Mucosa of descending colon (tissue), 3 donors: Measurements from ENCODE around the gene ALDH1A2. TPM values are rescaled to one million over a fixed set of nuclear protein-coding genes. Genes with fewer than 3 reads are reported as not detected.

ENCODE experiments used
- ATAC-seq: fragments of 200-7000 bp; cut with Tn5 transposase; one replicate; pipeline ENCODE4 v1.9.1; 2020; ENCODE audit warnings: mild to moderate bottlenecking, moderate library complexity
- DNase-seq, 3 donors: peaks; one replicate each; pipeline ENCODE4 v3.0.0-alpha.2; 2020
- H3K36me3 ChIP-seq: fragments of 200-600 bp; one replicate; pipeline ENCODE4 v1.8.0; 2021; ENCODE audit warnings: low read depth, mild to moderate bottlenecking
- H3K4me1 ChIP-seq: fragments of 200-600 bp; one replicate; pipeline ENCODE4 v1.8.0; 2021; ENCODE audit warnings: low read depth, mild to moderate bottlenecking
- H3K4me3 ChIP-seq: fragments of 200-600 bp; one replicate; pipeline ENCODE4 v1.8.0; 2021; ENCODE audit warnings: mild to moderate bottlenecking
- H3K9me3 ChIP-seq: fragments of 200-600 bp; one replicate; pipeline ENCODE4 v1.8.0; 2021; ENCODE audit warnings: mild to moderate bottlenecking
- intact Hi-C, 2 donors: fragments of 100-400 bp; cut with DNase I in 1 of 2; cut with micrococcal nuclease in 1 of 2; formaldehyde crosslinking; loops; one replicate each; pipeline versions ENCODE4 v1.11.0 to v1.11.1; 2022; cut with DNase I, micrococcal nuclease
- total RNA-seq, 3 donors: library from RNA; stranded (reverse); fragmentation: NEBNext Ultra II Directional in 2 of 3; extraction: Animal tissue kit (Norgen Biotek cat#: 25700) in 2 of 3; gene quantifications; one replicate each; pipeline versions ENCODE4 v1.2.1 to v1.2.4, GENCODE V29; 2021 to 2023
- TF ChIP-seq, protein P1 (sequence below): fragments of 200-600 bp; IDR thresholded peaks from one replicate; pipeline ENCODE4 v1.8.0; 2022; ENCODE audit warnings: antibody characterized with exemption, mild to moderate bottlenecking
- donor health status: DM: no; HTN: no; CAD: no; lungs with moderate emphysema.
- donor health status: DM: no; HTN: no; CAD: no.
- donor health status: DM: no; HTN: yes; CAD: no.

ALDH1A2 gene
- total RNA-seq, 3 donors from 2014 or later, result 0.55 to 8.6 (median 4.3) TPM

DNA sequence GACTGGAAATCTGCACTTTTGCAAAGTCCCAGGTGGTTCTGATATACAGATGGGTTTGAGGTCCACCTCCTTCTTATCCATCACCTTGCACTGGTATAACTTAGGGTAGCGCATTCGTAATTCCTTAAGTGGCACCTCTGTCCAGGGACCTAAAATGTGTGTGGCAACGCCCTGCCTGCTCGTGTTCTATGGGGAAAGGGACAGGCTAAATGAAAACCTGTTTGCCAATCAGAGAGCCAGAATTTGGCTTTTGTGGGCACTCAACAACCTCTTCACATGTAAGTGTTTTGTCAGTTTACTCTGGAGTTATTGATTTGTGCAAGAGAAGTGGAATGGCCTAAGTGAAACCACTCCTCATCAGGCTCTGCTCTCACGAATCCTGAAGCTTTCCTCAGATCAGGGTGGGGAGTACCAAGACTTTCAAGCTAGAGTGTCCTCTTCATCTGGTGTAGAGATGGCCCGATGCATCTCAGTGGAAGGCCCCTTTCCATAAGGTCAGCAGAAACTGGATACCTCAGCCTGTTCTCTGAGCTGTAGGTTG, 138.3 kb downstream of the ALDH1A2 start:
- H3K4me3 ChIP-seq, result no peak overlapping the region
- no peaks in the 10 kb centered on the region for H3K36me3 ChIP-seq
- no peak for DNase-seq
- peaks cover 17% of the 10 kb centered on the region for H3K4me1 ChIP-seq
- TF ChIP-seq, protein P1, sequence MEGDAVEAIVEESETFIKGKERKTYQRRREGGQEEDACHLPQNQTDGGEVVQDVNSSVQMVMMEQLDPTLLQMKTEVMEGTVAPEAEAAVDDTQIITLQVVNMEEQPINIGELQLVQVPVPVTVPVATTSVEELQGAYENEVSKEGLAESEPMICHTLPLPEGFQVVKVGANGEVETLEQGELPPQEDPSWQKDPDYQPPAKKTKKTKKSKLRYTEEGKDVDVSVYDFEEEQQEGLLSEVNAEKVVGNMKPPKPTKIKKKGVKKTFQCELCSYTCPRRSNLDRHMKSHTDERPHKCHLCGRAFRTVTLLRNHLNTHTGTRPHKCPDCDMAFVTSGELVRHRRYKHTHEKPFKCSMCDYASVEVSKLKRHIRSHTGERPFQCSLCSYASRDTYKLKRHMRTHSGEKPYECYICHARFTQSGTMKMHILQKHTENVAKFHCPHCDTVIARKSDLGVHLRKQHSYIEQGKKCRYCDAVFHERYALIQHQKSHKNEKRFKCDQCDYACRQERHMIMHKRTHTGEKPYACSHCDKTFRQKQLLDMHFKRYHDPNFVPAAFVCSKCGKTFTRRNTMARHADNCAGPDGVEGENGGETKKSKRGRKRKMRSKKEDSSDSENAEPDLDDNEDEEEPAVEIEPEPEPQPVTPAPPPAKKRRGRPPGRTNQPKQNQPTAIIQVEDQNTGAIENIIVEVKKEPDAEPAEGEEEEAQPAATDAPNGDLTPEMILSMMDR, result no peak
- intact Hi-C loops, result no loop called here
- no peak for ATAC-seq
- H3K9me3 ChIP-seq, result no peaks in the 10 kb centered on the region

- no peaks in the 10 kb centered on the region for H3K9me3 ChIP-seq
- H3K36me3 ChIP-seq, result no peaks in the 10 kb centered on the region
- intact Hi-C loops, result no loop called here
- TF ChIP-seq, protein P1, result no peak
- ATAC-seq (no peak), DNase-seq (no peak)
- peaks cover 17% of the 10 kb centered on the region for H3K4me1 ChIP-seq
- H3K4me3 ChIP-seq, result no peak overlapping the region
Observed at GRCh38 chr15:57925650-57926049, 139.9 kb downstream of the ALDH1A2 start.

DNA sequence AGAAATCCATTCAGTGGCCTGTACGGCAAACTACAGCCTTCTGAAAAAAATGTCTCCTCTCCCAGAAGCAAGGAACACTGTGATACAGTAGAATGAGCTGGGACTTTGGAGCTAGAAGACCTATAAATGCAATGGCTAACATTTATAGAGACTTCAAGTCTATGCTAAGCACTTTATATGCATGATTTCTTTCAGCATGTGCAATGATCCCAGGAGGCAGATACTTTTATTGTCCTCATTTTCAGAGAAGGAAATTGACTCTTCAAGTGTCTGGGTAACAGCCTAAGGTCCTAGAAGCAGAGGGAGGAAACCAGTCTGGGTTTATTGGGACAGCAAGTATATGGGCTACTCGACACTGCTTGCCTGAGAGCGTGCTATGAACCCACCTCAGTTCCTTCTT, 140.9 kb downstream of the ALDH1A2 start:
- peak; percentile 77 for ATAC-seq
- DNase-seq, result peak in 1 of 3 donors; percentile 27
- TF ChIP-seq, protein P1, result no peak
- Histone ChIP-seq H3K9me3 (no peaks in the 10 kb centered on the region), H3K36me3 (no peaks in the 10 kb centered on the region), H3K4me1 (peaks cover 17% of the 10 kb centered on the region), H3K4me3 (no peak overlapping the region)
- intact Hi-C loops, result no loop called here

- peak; percentile 49 for ATAC-seq
- H3K4me1 ChIP-seq, result peaks cover 17% of the 10 kb centered on the region
- H3K9me3 ChIP-seq, result no peaks in the 10 kb centered on the region
- no peak overlapping the region for H3K4me3 ChIP-seq
- intact Hi-C loops, result no loop called here
- peak in 1 of 3 donors; percentile 62 for DNase-seq
- TF ChIP-seq, protein P1, result no peak
- no peaks in the 10 kb centered on the region for H3K36me3 ChIP-seq
Observed at GRCh38 chr15:57923750-57924149, 141.8 kb downstream of the ALDH1A2 start.

GRCh38 chr15:57923306-57923705, 142.2 kb downstream of the ALDH1A2 start:
- peak; percentile 70 for ATAC-seq
- Histone ChIP-seq H3K36me3 (no peaks in the 10 kb centered on the region), H3K9me3 (no peaks in the 10 kb centered on the region), H3K4me3 (no peak overlapping the region), H3K4me1 (peaks cover 17% of the 10 kb centered on the region)
- peak in 1 of 3 donors; percentile 67 for DNase-seq
- TF ChIP-seq, protein P1, result no peak
- intact Hi-C loops, result no loop called here

GRCh38 chr15:57922776-57923175, 142.7 kb downstream of the ALDH1A2 start:
- Histone ChIP-seq H3K4me3 (no peak overlapping the region), H3K4me1 (peaks cover 17% of the 10 kb centered on the region), H3K36me3 (no peaks in the 10 kb centered on the region), H3K9me3 (no peaks in the 10 kb centered on the region)
- peak; percentile 65 to 83 (median 73) for DNase-seq
- peak; percentile 81 for ATAC-seq
- TF ChIP-seq, protein P1, result no peak
- intact Hi-C loops, result no loop called here
